Stimulated activated CD4-positive, alpha-beta T cell treated with anti-CD3 and anti-CD28 coated beads, TNF-alpha, amount 100 ng/mL, for 24 hours (primary cell): ENCODE data around the gene NTM.

Source experiments
- DNase-seq, 3 experiments: peaks; one replicate each; pipeline ENCODE4 v3.0.0-alpha.2; 2020; ENCODE audit warnings: low read depth in 3 of 3

Gene NTM

GRCh38 chr11:131687291-131688047 is 317.1 kb downstream of the NTM start:
- DNase-seq = no peak

GRCh38 chr11:131688048-131688693 is 317.8 kb downstream of the NTM start:
- peak in 2 of 3 experiments; percentile 4 to 24 for DNase-seq

- DNase-seq = no peak
Measured at GRCh38 chr11:131689049-131689925, 318.9 kb downstream of the NTM start.

GRCh38 chr11:131690362-131690761 is 319.9 kb downstream of the NTM start:
- DNase-seq = no peak

- no peak for DNase-seq
Measured at GRCh38 chr11:131690776-131691175, 320.4 kb downstream of the NTM start.

- DNase-seq = peak in 1 of 3 experiments; percentile 22
Measured at GRCh38 chr11:131691181-131692041, 321.0 kb downstream of the NTM start.

- DNase-seq = no peak
Measured at GRCh38 chr11:131692151-131692550, 321.7 kb downstream of the NTM start.

- no peak for DNase-seq
Measured at GRCh38 chr11:131692961-131693360, 322.5 kb downstream of the NTM start.

- DNase-seq = no peak
Measured at GRCh38 chr11:131693756-131694155, 323.3 kb downstream of the NTM start.

GRCh38 chr11:131694526-131695424 is 324.4 kb downstream of the NTM start:
- DNase-seq = peak; percentile 28 to 58 (median 35)

GRCh38 chr11:131695889-131696429 is 325.5 kb downstream of the NTM start:
- DNase-seq = no peak

- no peak for DNase-seq
Measured at GRCh38 chr11:131696690-131697089, 326.3 kb downstream of the NTM start.

- DNase-seq = no peak
Measured at GRCh38 chr11:131703311-131703710, 332.9 kb downstream of the NTM start.

GRCh38 chr11:131704682-131705081 is 334.3 kb downstream of the NTM start:
- DNase-seq = no peak

- no peak for DNase-seq
Measured at GRCh38 chr11:131710511-131710910, 340.1 kb downstream of the NTM start.

- no peak for DNase-seq
Measured at GRCh38 chr11:131712897-131713296, 342.5 kb downstream of the NTM start.

- DNase-seq = no peak
Measured at GRCh38 chr11:131713529-131714134, 343.2 kb downstream of the NTM start.

- no peak for DNase-seq
Measured at GRCh38 chr11:131717616-131718015, 347.2 kb downstream of the NTM start.

GRCh38 chr11:131723088-131723487 is 352.7 kb downstream of the NTM start:
- no peak for DNase-seq
